Uterus (tissue), 4 donors: Measurements from ENCODE around the gene FAM53B. TPM values are rescaled to one million over a fixed set of nuclear protein-coding genes. Genes with fewer than 3 reads are reported as not detected.

ENCODE experiments used
- DNase-seq, 2 donors: peaks; one replicate each; pipeline ENCODE4 v3.0.0-alpha.2; 2019 to 2020
- H3K27ac ChIP-seq, 2 donors: fragments of 200-600 bp; sonication (generic); 1 replicate in 1 of 2; 2 replicates in 1 of 2; pipeline ENCODE4 v1.5.1; 2016 to 2018
- H3K27me3 ChIP-seq, 2 donors: fragments of 200-600 bp; sonication (generic); one replicate each; pipeline ENCODE4 v1.5.1; 2018 to 2019; ENCODE audit warnings: control low read depth in 1 of 2
- H3K36me3 ChIP-seq, 2 donors: fragments of 200-600 bp; sonication (generic); one replicate each; pipeline ENCODE4 v1.5.1; 2019; ENCODE audit warnings: control low read depth in 1 of 2
- H3K4me1 ChIP-seq, 2 donors: fragments of 200-600 bp; sonication (generic); one replicate each; pipeline ENCODE4 v1.5.1; 2018 to 2019; ENCODE audit warnings: control low read depth in 1 of 2
- H3K4me3 ChIP-seq, 2 donors: fragments of 200-600 bp; sonication (generic); 1 replicate in 1 of 2; 2 replicates in 1 of 2; pipeline ENCODE4 v1.5.1; 2018 to 2019; ENCODE audit warnings: mild to moderate bottlenecking in 1 of 2
- H3K9me3 ChIP-seq, 2 donors: fragments of 200-600 bp; sonication (generic); one replicate each; pipeline ENCODE4 v1.5.1; 2019; ENCODE audit warnings: control low read depth in 1 of 2
- POLR2A ChIP-seq, 2 donors: fragments of 450-650 bp; IDR thresholded peaks; one replicate each; pipeline ENCODE4 v1.6.1; 2016; ENCODE audit warnings: antibody characterized with exemption in 2 of 2, mild to moderate bottlenecking in 1 of 2, moderate library complexity in 1 of 2
- intact Hi-C: fragments of 100-400 bp; cut with DNase I; formaldehyde crosslinking; loops from one replicate; pipeline ENCODE4 v1.15.1; 2023; ENCODE audit warnings: low total_unique reads
- total RNA-seq, 4 donors: library from RNA; depleted of rRNA in 3 of 4; stranded (reverse); fragments of >200 nt in 3 of 4; gene quantifications; one replicate each; pipeline versions ENCODE4 v1.1.0 to v1.2.4, GENCODE V29; 2014 to 2023
- TF ChIP-seq, protein P1 (sequence below), 4 experiments: fragments of 200-600 bp in 2 of 4; fragments of 450-650 bp in 2 of 4; sonication (generic) in 2 of 4; IDR thresholded peaks; one replicate each; pipeline ENCODE4 v1.5.1; 2016 to 2019; ENCODE audit warnings: antibody characterized with exemption in 4 of 4, mild to moderate bottlenecking in 2 of 4, moderate library complexity in 1 of 4
- donor health status: DM: yes; HTN: yes; CAD: no.

Gene FAM53B
- total RNA-seq, 4 donors from 2014 or later: 10.9 to 94.3 (median 67.8) TPM

DNA sequence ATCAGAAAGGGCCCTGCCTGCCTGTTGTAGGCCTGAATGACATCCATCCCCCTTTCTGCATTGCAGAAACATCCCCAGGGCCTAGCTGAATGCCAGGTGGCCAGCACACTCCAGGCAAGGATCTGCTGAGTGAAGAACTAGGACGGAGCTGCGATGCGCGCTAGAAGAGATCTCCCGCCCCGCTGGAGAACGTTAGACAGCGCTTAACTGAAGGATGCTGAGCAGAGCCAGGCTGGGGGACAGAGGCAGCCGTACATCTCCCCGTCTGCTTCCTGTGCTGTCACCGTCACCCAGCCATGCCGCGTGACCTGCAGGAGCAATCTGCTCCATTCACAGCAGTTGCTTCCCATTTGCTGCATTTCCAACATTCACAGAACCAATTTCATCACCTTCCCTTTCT, 73.3 kb downstream of the FAM53B start:
- Histone ChIP-seq H3K36me3 (no peaks in the 10 kb centered on the region), H3K4me3 (no peak overlapping the region), H3K4me1 (peaks cover 0 to 9% of the 10 kb centered on the region in 2 donors), H3K9me3 (no peaks in the 10 kb centered on the region), H3K27me3 (no peaks in the 10 kb centered on the region), H3K27ac (peak overlapping the region in 1 of 2 donors; percentile 5)
- no peak for DNase-seq
- intact Hi-C loops: no loop called here
- no peak for TF ChIP-seq POLR2A (IDR thresholded peaks at IDR 0.05)
- TF ChIP-seq, protein P1, sequence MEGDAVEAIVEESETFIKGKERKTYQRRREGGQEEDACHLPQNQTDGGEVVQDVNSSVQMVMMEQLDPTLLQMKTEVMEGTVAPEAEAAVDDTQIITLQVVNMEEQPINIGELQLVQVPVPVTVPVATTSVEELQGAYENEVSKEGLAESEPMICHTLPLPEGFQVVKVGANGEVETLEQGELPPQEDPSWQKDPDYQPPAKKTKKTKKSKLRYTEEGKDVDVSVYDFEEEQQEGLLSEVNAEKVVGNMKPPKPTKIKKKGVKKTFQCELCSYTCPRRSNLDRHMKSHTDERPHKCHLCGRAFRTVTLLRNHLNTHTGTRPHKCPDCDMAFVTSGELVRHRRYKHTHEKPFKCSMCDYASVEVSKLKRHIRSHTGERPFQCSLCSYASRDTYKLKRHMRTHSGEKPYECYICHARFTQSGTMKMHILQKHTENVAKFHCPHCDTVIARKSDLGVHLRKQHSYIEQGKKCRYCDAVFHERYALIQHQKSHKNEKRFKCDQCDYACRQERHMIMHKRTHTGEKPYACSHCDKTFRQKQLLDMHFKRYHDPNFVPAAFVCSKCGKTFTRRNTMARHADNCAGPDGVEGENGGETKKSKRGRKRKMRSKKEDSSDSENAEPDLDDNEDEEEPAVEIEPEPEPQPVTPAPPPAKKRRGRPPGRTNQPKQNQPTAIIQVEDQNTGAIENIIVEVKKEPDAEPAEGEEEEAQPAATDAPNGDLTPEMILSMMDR (IDR thresholded peaks at IDR 0.05): no peak

DNA sequence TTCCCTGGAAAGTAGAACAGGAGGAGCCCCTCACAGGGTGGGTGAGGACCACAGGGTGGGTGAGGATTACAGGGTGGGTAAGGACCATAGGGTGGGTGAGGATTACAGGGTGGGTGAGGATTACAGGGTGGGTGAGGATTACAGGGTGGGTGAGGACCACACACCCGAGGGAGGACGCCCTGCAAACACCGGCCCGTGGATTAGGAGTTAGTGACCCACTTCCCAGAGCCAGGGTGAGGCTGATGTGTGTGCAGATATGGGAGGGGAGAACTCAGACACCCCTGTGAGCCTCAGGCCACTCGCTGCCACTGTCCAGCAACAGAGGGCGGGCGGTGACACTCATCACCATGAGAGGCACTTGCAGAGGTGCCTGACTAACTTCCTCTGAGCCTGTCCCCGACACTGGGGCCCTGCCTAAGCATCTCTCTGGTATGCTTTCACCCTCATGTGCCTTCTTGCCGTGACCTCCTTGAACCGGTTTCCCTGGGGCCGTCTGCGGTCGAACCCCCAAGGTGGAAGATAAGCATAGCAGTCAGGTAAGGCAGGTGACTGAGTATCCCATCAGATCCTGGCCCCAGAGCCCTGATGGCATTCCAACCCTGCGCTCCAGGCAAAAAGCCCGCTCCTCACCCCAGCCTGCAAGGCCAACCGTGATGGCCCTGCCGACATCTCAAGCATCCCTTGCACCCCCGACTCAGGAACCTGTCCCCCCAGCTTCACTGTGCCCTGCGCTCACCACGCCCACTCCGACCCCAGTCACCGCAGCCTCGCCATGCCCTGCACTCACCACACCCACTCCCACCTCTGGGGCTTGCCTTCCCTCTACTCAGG, 74.1 kb downstream of the FAM53B start:
- Histone ChIP-seq H3K4me3 (no peak overlapping the region), H3K27ac (peak overlapping the region in 1 of 2 donors; percentile 72), H3K4me1 (peaks cover 0 to 9% of the 10 kb centered on the region in 2 donors), H3K9me3 (no peaks in the 10 kb centered on the region), H3K36me3 (no peaks in the 10 kb centered on the region), H3K27me3 (no peaks in the 10 kb centered on the region)
- TF ChIP-seq POLR2A (IDR thresholded peaks at IDR 0.05): no peak
- TF ChIP-seq, protein P1 (IDR thresholded peaks at IDR 0.05): no peak
- no peak for DNase-seq
- intact Hi-C loops: no loop called here

DNA sequence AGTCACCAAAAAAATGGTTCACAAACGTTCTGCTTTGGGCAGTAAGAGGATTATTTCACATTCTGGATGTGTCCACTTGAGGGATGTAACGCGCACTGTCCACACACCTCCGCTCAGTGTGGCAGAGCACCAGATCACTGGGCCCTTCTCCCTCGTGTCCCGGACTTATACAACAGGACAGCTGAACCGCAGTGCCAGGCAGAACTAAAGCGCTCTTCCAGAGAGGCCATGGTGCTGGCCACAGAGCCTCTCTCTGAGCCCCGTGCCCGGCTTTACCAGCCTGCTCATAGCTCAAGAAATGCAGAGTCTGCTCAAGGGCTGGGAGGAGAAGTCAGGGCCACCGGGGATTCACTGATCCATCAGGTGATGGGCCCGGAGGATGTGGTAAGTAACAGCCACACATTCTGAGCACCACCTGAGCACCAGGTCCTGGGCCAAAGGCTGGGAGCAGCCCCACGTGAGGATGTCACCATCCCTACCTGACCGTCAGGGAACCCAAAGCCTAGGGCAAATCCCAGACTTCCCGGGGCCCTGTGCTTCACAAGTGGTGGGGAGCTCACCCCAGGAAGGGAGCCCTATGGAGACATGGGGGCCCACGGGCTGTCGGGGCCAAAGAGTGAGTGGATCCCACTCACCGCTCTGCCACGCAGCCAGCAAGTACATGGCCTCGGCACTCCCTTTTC, 74.9 kb downstream of the FAM53B start:
- no peak for DNase-seq
- intact Hi-C loops: no loop called here
- H3K27ac ChIP-seq: peak overlapping the region; percentile 45 to 72
- no peak overlapping the region for H3K4me3 ChIP-seq
- H3K36me3 ChIP-seq: no peaks in the 10 kb centered on the region
- no peak for TF ChIP-seq POLR2A (IDR thresholded peaks at IDR 0.05)
- TF ChIP-seq, protein P1 (IDR thresholded peaks at IDR 0.05): no peak
- H3K4me1 ChIP-seq: peaks cover 0 to 9% of the 10 kb centered on the region in 2 donors
- H3K9me3 ChIP-seq: no peaks in the 10 kb centered on the region
- H3K27me3 ChIP-seq: no peaks in the 10 kb centered on the region

DNA sequence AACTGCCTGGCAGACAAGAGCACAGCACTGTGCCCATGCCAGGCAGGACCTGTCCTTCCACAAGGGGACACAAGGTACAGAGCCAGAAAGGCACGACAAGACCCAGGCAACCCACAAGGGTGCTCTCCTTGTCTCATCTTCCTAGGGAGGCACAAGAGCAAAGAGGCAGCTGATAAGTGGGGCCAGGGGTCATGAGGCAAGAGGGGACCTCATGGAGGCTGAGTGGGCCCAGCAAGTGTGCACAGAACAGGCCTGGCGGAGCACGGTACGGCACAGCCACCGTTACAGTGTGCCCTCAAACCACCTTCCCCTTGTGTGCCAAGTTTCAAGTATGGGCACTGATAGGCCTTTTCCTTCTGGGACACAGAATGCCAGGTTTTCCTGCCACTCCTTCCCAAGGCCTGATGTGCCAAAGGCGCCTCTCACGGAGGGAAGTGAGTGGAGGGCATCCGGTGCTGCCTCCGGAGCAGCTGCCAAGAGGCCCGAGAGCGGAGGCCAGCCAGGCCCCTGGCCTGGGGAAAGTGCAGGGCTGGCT, 75.6 kb downstream of the FAM53B start:
- Histone ChIP-seq H3K9me3 (no peaks in the 10 kb centered on the region), H3K4me1 (peaks cover 0 to 13% of the 10 kb centered on the region in 2 donors), H3K4me3 (no peak overlapping the region), H3K27me3 (no peaks in the 10 kb centered on the region), H3K27ac (peak overlapping the region; percentile 45 to 72), H3K36me3 (no peaks in the 10 kb centered on the region)
- intact Hi-C loops: no loop called here
- TF ChIP-seq, protein P1 (IDR thresholded peaks at IDR 0.05): no peak
- TF ChIP-seq POLR2A (IDR thresholded peaks at IDR 0.05): no peak
- no peak for DNase-seq
